AG09309 (cell line): ENCODE results near the gene PGM5.

Experiments
- DNase-seq: peaks from one replicate; pipeline ENCODE4 v3.0.0-alpha.2; 2010; ENCODE audit warnings: low read depth
- H3K4me3 ChIP-seq: 2 replicates; pipeline ENCODE4 v1.5.1; 2011; ENCODE audit warnings: mild to moderate bottlenecking, low read depth, low read length, moderate library complexity; ENCODE audit not compliant: control insufficient read depth
- TF ChIP-seq, protein P1 (sequence below): IDR thresholded peaks from 2 replicates; pipeline ENCODE4 v1.5.1; 2011; ENCODE audit warnings: mild to moderate bottlenecking, low read depth, low read length, inconsistent platforms; ENCODE audit not compliant: insufficient read depth, control insufficient read depth; ENCODE audit errors: missing control alignments

Gene PGM5

DNA sequence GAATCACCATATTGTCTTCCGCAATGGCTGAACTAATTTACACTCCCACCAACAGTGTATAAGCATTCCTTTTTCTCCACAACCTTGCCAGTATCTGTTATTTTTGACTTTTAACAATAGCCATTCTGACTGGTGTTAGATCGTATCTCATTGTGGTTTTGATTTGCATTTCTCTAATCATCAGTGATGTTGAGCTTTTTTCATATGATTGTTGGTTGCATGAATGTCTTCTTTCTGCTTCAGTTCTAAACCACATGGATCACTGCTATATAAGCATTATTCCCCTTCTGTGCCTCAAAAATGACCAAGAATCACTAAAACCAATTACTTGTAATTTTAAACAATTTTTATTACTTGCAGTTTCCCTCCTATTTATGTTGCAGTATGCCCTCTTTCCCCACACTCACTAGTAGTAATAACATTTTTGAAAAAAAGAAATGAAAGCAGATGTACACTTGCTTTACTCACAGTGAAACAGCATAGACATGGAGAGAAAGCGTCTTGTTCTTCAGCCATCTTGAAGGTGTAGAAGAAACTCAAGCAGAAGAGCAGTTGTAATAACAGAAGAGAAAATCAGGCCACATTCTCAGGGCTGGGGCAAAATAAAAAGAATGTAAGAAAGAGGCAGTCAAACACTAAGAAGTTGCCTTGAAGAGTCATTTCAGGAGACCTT lies 188.8 kb downstream of the PGM5 start:
- H3K4me3 ChIP-seq: no peak overlapping the region
- DNase-seq: no peak
- TF ChIP-seq, protein P1, sequence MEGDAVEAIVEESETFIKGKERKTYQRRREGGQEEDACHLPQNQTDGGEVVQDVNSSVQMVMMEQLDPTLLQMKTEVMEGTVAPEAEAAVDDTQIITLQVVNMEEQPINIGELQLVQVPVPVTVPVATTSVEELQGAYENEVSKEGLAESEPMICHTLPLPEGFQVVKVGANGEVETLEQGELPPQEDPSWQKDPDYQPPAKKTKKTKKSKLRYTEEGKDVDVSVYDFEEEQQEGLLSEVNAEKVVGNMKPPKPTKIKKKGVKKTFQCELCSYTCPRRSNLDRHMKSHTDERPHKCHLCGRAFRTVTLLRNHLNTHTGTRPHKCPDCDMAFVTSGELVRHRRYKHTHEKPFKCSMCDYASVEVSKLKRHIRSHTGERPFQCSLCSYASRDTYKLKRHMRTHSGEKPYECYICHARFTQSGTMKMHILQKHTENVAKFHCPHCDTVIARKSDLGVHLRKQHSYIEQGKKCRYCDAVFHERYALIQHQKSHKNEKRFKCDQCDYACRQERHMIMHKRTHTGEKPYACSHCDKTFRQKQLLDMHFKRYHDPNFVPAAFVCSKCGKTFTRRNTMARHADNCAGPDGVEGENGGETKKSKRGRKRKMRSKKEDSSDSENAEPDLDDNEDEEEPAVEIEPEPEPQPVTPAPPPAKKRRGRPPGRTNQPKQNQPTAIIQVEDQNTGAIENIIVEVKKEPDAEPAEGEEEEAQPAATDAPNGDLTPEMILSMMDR: no peak

DNA sequence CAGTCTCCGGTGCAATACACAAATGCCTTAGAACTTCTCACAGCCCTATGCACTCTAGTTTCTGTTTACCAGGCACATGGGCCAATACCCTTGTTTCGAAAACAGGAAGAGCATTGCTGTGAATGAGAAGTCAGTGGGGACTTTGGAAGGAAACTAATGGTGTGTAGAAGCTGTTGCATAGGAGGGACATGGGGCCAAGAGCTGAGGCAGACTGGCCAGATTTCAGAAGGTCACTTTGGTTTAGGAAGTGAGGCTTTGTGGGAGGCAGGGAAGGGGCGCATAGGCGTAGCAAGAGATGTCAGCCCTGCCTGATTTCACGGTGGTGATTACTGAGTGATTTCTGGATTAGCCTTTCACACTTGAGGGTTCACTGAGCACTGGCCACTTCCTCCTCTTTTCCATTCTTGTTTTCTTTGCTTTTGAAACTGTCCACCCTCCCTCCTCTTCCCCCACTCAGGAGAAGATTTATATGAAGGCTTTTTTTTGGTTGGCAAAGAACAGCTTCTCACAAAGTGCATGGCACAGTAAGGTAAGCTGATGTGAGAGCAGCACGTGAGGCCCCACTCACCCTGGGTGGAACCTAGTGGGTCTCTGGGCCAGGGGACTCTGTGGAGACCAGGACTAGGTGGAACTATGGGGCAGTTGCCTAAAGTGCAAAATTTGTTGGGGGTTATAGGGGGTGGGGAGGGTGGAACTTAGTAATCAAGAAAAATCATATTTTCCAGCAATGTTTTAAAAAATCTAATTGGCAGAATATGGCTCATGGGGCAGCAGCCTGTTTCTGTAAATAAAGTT lies 190.4 kb downstream of the PGM5 start:
- H3K4me3 ChIP-seq: no peak overlapping the region
- DNase-seq: no peak
- TF ChIP-seq, protein P1: no peak

DNA sequence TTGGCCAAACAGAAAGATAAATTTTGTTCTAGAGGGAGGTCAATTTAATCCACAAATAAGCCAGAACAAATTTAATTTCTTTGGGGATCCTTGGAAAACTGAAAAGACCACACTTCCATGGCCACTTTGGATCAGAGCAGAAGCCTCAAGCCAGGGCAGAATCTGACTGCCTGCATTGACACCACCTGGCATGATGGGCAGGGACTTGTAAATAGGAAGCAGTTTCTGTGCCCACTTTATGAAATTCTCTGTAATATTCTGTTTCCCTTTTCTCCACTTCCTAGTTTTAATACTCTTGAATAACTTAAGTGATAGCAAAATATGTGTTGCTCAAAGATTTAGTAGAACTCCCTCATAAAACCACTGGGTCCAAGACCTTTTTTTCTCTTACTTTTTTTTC lies 191.0 kb downstream of the PGM5 start:
- H3K4me3 ChIP-seq: no peak overlapping the region
- no peak for DNase-seq
- TF ChIP-seq, protein P1: no peak

DNA sequence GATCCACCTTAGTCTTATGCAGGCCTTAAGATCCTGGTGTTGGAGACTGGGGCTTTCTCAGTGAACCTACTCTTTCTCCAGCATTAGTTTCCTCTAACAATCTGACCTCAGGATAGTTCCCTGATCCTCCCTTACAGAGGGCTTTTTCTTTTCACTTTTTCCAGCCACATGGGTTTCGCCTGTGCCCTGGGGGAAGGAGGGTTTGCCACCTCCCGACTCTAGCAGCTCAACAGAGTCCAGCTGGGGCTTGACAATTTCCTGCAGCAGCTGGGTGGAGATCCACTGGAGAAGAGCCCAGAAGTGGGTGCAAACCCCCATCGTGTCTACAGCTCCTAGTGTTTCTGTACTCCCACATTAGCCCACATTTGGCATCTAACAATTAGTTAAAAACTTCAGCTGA lies 191.8 kb downstream of the PGM5 start:
- no peak for DNase-seq
- no peak overlapping the region for H3K4me3 ChIP-seq
- TF ChIP-seq, protein P1: no peak

DNA sequence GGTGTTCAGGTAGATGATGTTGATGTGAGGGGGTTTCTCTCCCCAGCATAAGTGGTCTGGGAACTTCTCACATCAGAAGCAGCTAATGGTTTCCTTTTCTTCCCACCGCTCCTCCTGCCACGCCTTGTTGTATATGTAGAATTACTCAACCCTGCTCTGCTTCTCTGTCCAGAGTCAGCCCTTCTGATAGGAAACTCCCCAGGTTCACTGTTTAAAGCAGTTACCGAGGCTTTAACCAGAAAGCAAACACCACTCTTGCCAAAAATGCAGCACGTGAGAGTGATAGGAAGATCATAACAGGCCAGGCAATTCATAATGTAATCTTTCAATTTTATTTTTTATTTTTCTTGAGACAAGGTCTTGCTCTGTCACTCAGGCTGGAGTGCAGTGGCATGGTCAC lies 194.8 kb downstream of the PGM5 start:
- H3K4me3 ChIP-seq: no peak overlapping the region
- TF ChIP-seq, protein P1: no peak
- DNase-seq: no peak

DNA sequence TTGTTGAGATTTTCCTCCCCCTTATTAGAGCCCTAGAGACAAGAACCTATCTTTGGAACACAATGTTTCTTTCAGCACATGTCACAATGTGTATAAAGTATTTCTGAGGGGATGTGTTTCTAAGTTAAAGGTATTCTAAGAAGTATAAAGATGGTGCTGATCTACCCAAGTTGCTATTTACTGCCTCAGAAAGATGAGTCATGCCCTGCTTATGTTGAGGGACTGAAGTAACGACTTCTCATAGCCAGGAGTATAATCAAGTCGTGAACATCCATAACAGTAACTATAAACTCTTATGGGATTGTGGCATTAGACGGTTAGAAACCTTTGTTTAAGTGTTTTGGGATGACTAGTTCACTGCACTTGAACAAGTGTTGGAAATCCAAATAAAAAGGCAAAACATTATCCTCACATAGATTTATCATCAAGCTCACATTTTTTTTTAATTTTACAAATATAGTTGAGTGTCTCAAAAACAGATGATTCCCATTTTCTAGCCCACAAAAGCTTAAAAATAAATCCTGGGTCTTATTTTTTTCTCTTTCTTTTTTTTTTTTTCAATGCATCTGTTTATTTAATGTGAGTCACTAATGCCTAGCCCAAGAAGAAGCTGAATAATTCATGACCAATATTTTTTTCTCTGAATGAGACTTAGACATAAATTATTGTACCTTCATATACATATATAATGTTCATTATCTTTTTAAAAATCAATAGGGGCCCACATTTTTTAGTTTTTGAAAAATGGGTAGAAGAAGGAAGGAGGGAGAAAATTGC lies 196.5 kb downstream of the PGM5 start:
- no peak overlapping the region for H3K4me3 ChIP-seq
- DNase-seq: no peak
- TF ChIP-seq, protein P1: no peak
